BE2C (cell line): ENCODE measurements around the gene KRT37.
"Not testable (repeated sequence)": the region's sequence is repeated elsewhere in the genome, so short reads cannot be mapped to it uniquely, and the experiment has no call there.

ENCODE experiments used
- DNase-seq: peaks from one replicate; pipeline ENCODE4 v3.0.0-alpha.2; 2020
- H3K27me3 ChIP-seq: fragments of 250-450 bp; sonication (Bioruptor Pico); 2 replicates; pipeline ENCODE4 v1.5.1; 2020; ENCODE audit warnings: mild to moderate bottlenecking
- H3K36me3 ChIP-seq: fragments of 250-450 bp; sonication (Bioruptor Pico); 2 replicates; pipeline ENCODE4 v1.5.1; 2020; ENCODE audit warnings: mild to moderate bottlenecking
- H3K4me1 ChIP-seq: fragments of 250-450 bp; sonication (Bioruptor Pico); 2 replicates; pipeline ENCODE4 v1.5.1; 2020
- H3K4me3 ChIP-seq: 2 replicates; pipeline ENCODE4 v1.5.1; 2011; ENCODE audit warnings: low read depth, low read length
- H3K9me3 ChIP-seq: fragments of 250-450 bp; sonication (Bioruptor Pico); 2 replicates; pipeline ENCODE4 v1.5.1; 2020
- CTCF ChIP-seq: IDR thresholded peaks from 2 replicates; pipeline ENCODE4 v1.5.1; 2012; ENCODE audit warnings: mild to moderate bottlenecking, low read depth, low read length

KRT37 gene

DNA sequence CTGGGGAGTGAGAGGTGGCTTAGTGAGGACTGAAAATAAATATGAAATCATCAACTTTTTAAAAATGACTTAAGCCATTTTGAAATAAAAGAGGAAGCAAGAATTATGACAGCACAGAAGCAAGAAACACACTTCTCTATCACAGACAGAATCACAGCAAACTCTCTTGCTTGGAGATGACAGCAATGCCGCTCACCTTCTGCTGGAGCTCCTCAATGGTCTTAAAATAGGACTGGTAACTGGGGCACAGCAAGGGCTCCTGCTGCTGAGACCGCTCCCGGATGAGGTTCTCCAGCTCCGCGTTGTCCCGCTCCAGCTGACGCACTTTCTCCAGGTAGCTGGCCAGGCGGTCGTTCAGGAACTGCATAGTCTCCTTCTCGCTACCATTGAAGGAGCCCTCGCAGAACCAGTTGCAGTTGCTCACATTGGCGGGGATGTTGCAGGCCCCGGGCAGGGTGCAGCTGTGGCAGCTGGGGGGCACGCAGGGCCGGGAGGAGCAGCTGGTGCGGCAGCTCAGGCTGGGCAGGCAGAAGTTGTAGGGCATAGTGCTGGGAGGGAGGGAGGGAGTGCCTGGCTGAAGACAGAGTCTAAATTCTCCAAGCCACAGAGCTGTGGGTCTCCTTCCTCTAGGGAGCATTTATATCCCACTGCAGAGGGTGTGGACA, 27.3 kb downstream of the KRT37 start, which contains the start of gene KRT31:
TSS of gene KRT31 (minus strand) at position 613 of the 665 bp plus-strand sequence. CDS start at position 544, 69 bp downstream.
- Histone ChIP-seq H3K4me3 (no peak within 1 kb of the TSS), H3K9me3 (no peaks in the 10 kb centered on the region), H3K4me1 (no peaks in the 10 kb centered on the region), H3K27me3 (peaks cover 7% of the 10 kb centered on the region), H3K36me3 (no peaks in the 10 kb centered on the region)
- no peak for TF ChIP-seq CTCF
- no peak for DNase-seq

- TF ChIP-seq CTCF: no peak
- DNase-seq: no peak
- H3K4me3 ChIP-seq: no peak overlapping the region
Measured at GRCh38 chr17:41396340-41396739, 28.0 kb downstream of the KRT37 start.

GRCh38 chr17:41395611-41396010, 28.8 kb downstream of the KRT37 start:
- no peak for TF ChIP-seq CTCF
- no peak for DNase-seq
- no peaks in the 10 kb centered on the region for H3K4me1 ChIP-seq
- H3K9me3 ChIP-seq: no peaks in the 10 kb centered on the region
- no peaks in the 10 kb centered on the region for H3K36me3 ChIP-seq
- H3K27me3 ChIP-seq: peaks cover 7% of the 10 kb centered on the region
- H3K4me3 ChIP-seq: no peak overlapping the region

More at GRCh38 chr17:41396340-41396739, 28.0 kb downstream of the KRT37 start:
- H3K4me1 ChIP-seq: no peaks in the 10 kb centered on the region
- H3K27me3 ChIP-seq: peaks cover 7% of the 10 kb centered on the region
- no peaks in the 10 kb centered on the region for H3K36me3 ChIP-seq
- H3K9me3 ChIP-seq: no peaks in the 10 kb centered on the region

DNA sequence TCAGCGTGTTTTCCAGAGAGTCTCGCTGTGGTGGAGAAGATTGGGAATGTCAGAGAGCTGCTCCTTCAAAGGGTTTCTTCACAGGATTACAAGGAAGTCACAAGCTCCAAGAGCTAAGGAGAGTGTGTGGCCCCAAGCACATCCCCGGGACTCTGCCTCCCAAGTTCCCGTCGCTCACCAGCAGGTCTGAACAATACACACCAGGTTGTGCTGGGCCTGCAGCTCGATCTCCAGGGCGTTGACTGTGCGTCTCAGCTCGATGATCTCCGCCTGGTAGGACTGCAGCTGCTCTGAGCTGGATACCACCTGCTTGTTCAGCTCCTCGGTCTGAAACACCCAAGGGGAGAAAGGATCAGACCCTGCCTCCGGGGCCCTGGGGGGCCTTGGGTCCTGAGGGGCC, 29.3 kb downstream of the KRT37 start:
- not testable (repeated sequence) for H3K4me3 ChIP-seq, H3K9me3 ChIP-seq, DNase-seq, H3K4me1 ChIP-seq, H3K36me3 ChIP-seq, H3K27me3 ChIP-seq

- Histone ChIP-seq H3K4me1 (no peaks in the 10 kb centered on the region), H3K27me3 (peaks cover 7% of the 10 kb centered on the region), H3K9me3 (no peaks in the 10 kb centered on the region), H3K4me3 (no peak overlapping the region), H3K36me3 (no peaks in the 10 kb centered on the region)
- no peak for DNase-seq
- no peak for TF ChIP-seq CTCF
Measured at GRCh38 chr17:41394254-41394996, 30.0 kb downstream of the KRT37 start.

DNA sequence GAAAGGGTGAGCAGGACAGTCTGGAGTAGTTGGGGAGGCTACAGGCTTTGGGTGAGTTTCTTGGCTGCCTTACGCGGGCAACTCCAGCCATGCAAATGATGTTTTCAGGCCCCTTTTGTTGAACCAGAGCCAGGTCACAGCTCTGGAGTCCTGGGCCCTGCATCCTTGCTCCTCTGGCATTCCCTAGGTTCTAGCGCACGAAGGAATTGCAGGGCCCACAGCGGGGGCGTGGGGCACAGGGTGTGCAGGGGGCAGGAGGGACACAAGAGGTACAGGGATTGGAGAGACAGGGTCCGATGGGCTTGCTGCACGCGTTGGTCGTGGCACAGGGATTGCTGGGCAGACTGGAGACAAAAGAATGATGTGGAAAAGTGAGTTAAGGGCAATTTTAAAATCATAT, 30.6 kb downstream of the KRT37 start:
- no peak for DNase-seq
- Histone ChIP-seq H3K27me3 (peaks cover 7% of the 10 kb centered on the region), H3K9me3 (no peaks in the 10 kb centered on the region), H3K36me3 (no peaks in the 10 kb centered on the region), H3K4me3 (no peak overlapping the region), H3K4me1 (no peaks in the 10 kb centered on the region)
- TF ChIP-seq CTCF: no peak
